Renal cortex interstitium (tissue), 11 donors: Measurements from ENCODE around the gene SLC35A4. TPM values are rescaled to one million over a fixed set of nuclear protein-coding genes. Genes with fewer than 3 reads are reported as not detected.

Source experiments
- DNase-seq, 11 donors: peaks; one replicate each; pipeline ENCODE4 v3.0.0-alpha.2; 2013; ENCODE audit warnings: low read depth in 9 of 11, low spot score in 4 of 11; ENCODE audit errors: extremely low read depth in 1 of 11
- polyA plus RNA-seq, 3 donors: library from polyadenylated mRNA; unstranded; fragments of 120-200 nt; gene quantifications; one replicate each; pipeline ENCODE4 v1.2.1, GENCODE V29; 2013; ENCODE audit not compliant: insufficient read length in 3 of 3

SLC35A4 gene
- polyA plus RNA-seq, 3 donors = 72.4 to 83.5 (median 78.0) TPM

- no peak for DNase-seq
Observed at GRCh38 chr5:140553657-140554056, 11.0 kb upstream of the SLC35A4 start.

DNA sequence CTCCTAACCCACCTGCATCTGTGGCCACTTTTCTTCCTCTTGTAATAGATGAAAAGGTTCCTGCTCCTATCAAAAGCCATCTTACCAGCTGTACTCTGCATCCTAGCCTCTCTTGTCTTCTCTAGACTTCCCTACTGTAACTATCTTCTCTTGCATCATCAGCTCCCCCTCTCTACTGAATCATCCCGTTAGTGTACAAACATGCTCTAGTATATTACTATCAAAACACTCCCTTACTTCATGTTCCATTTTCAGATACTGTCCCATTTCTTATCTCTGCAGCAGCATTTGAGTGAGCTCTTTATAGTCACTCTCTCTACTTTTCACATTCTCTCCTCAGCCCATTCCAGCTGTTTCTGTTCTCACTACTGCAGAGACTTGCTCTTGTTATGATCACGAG lies 10.2 kb upstream of the SLC35A4 start:
- no peak for DNase-seq

DNA sequence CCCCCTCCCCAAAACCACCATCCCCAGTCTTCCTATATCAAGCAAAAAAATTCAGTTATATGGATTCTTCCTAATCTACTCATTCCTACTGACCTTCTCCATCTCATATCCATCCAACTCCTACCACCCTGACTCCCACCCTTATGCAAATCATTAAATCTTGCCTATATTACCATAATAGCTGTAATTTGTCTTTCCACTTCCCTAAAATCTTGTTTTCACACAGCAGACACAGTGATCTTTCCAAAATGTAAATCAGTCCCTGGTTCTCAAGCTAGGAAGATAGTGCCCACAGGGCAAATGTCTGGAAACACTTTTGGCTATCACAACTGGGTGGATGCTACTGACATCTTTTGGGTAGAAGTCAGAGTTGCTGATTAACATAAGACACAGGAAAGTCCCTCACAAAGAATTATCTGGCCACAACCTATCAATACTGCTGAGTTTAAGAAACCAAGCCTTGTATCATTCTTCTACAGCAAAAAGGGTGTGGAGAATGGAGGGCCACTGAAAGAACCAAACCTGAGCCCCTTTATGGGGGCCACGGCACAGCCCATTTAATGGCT lies 8.8 kb upstream of the SLC35A4 start:
- no peak for DNase-seq

DNA sequence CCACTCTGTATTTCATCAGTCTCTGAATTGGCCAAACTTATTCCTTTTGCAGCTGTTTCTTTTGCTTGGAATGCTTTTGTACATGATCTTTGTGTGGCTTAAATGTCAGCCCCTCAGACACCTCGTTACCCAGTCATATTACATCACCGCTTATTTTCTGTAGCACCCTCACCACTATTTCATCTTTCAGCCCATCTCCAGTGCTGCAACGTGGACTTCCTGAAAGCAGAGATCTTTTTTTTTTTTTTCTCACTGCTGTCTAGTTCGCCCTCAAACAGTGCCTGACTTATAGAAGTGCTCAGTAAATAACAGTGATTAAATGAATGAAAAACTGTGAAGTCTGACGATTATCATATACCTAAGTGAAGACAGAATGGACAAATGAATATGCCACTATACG lies 8.2 kb upstream of the SLC35A4 start:
- DNase-seq = no peak

- peak; percentile 69 to 88 (median 87) for DNase-seq
Observed at GRCh38 chr5:140557136-140557805, 7.4 kb upstream of the SLC35A4 start, which contains the start of gene SRA1. Gene SRA1 (minus strand): TSS chr5:140557473. CDS start chr5:140557452, 21 bp downstream.

- DNase-seq = no peak
Observed at GRCh38 chr5:140557965-140558364, 6.7 kb upstream of the SLC35A4 start.

DNA sequence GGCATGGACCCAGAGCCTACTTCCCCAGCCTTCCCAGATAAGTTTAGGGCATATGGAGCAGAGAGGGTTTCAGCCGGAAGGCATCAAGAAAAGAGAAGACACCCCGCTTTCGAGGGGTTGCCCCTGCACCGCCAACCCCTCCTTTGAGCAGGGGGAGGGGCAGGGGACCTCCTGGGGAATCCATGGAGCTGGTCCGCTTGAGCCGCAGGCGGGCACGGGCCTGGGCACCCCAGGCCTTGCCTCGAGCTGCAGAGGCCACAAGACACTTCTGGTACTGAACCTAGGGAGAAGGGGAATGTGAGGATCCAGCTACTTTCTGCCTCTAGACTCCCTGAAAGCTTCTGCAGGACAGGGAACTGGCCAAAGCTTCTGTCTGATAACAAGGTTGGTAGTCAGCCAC lies 6.1 kb upstream of the SLC35A4 start:
- no peak for DNase-seq

DNA sequence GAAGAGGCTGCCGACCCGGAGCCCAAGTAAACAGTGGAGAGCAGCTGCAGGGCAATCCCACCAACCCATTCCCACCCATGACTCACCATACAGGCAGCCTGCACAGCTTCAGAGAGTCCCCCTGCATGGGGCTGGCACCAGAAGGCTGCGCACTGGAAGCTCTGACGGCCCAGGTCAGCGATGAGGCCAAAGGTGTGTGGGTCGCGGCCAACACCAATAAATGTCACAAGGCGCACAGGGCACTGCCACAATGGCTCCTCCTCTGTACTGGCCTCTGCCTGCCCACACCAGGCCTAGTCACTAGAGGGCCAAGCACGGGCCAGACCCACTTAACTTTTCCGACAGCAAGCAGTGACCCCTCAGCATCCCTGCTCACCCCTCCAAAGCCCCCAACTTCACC lies 4.4 kb upstream of the SLC35A4 start:
- DNase-seq = no peak

- no peak for DNase-seq
Observed at GRCh38 chr5:140561753-140562523, 2.7 kb upstream of the SLC35A4 start.

- DNase-seq = no peak
Observed at GRCh38 chr5:140563596-140563995, 1.0 kb upstream of the SLC35A4 start.

GRCh38 chr5:140565024-140565779 lies 574 bp downstream of the SLC35A4 start:
- no peak for DNase-seq

- no peak for DNase-seq
Observed at GRCh38 chr5:140565780-140566095, 1.1 kb downstream of the SLC35A4 start.

GRCh38 chr5:140566665-140567064 lies 2.0 kb downstream of the SLC35A4 start:
- no peak for DNase-seq

GRCh38 chr5:140567136-140567818 lies 2.6 kb downstream of the SLC35A4 start:
- no peak for DNase-seq

DNA sequence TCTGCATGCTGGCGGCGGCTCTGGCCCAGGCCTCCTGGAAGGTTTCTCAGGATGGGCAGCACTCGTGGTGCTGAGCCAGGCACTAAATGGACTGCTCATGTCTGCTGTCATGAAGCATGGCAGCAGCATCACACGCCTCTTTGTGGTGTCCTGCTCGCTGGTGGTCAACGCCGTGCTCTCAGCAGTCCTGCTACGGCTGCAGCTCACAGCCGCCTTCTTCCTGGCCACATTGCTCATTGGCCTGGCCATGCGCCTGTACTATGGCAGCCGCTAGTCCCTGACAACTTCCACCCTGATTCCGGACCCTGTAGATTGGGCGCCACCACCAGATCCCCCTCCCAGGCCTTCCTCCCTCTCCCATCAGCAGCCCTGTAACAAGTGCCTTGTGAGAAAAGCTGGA lies 3.2 kb downstream of the SLC35A4 start:
- no peak for DNase-seq

DNA sequence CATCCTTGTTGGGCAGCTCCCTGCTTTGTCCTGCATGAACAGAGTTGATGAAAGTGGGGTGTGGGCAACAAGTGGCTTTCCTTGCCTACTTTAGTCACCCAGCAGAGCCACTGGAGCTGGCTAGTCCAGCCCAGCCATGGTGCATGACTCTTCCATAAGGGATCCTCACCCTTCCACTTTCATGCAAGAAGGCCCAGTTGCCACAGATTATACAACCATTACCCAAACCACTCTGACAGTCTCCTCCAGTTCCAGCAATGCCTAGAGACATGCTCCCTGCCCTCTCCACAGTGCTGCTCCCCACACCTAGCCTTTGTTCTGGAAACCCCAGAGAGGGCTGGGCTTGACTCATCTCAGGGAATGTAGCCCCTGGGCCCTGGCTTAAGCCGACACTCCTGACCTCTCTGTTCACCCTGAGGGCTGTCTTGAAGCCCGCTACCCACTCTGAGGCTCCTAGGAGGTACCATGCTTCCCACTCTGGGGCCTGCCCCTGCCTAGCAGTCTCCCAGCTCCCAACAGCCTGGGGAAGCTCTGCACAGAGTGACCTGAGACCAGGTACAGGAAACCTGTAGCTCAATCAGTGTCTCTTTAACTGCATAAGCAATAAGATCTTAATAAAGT lies 3.9 kb downstream of the SLC35A4 start:
- no peak for DNase-seq

DNA sequence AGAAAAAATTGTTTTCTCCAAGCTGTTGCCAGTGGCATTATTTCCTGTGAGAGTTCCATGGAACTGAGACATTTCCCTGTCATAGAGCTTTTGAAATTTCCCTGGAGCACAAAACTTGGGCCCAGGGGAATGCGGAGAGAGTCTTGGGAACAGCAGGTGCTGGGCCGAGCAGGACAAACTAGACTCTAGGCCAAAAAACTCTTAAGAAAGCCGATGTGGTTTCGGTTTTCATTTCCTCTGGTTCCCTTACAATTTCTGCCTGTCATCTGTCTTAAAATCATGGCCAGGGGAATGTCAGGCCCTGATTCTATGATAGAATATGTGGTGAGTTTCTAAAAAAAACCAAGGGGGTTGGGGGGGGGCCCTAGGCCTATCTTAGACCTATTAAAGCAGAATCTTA lies 4.6 kb downstream of the SLC35A4 start:
- no peak for DNase-seq

DNA sequence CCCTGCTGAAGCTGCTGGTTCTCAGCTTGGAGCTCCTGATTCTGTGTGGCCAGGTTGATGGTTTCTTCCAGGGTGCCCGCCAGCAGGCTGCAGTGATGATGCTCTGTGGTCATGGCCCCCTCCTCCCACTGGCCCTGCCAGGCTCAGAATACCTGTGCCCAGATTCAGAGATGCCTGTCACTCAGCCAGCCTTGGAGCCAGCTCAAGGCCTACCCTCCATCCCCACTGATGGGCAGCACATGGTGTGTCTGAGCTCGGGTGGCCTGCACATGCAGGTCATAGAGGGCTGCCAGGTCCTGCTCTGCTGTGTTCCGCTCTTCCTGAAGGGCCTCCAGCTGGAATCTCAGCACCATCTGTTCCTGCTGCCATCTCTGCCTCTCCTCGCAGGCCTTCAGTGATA lies 5.4 kb downstream of the SLC35A4 start:
- DNase-seq = no peak

DNA sequence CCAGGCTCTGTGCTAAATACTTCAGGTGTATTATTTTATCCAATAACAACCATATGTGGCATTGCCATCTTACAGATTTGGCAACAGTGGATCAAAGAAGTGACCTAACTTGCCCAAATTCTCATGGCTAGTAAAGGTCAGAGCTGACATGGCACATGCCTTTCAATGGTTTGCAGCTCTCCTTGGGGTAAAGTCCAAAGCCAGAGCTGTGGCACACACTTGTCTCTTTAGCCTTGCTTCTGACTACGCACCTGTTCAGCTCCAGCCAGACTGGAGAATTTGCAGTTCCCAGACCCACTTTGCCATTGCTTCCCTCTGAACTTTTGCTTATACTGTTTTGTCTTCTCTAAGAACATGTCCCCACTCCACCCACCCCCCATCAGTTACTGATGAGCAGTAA lies 5.9 kb downstream of the SLC35A4 start:
- DNase-seq = no peak
